Fibroblast of mammary gland (primary cell): ENCODE data around the gene C11orf97.

Source experiments
- DNase-seq: peaks from one replicate; pipeline ENCODE4 v3.0.0-alpha.2; 2010; ENCODE audit warnings: low read depth
- H3K4me3 ChIP-seq: 2 replicates; pipeline ENCODE4 v1.5.1; 2011; ENCODE audit warnings: low read depth, mild to moderate bottlenecking, low read length, moderate library complexity; ENCODE audit not compliant: control insufficient read depth
- TF ChIP-seq, protein P1 (sequence below): conservative IDR thresholded peaks from 2 replicates; pipeline ENCODE4 v1.5.1; 2011; ENCODE audit warnings: low read depth, low read length, inconsistent platforms; ENCODE audit not compliant: control insufficient read depth, insufficient read depth

C11orf97 gene

DNA sequence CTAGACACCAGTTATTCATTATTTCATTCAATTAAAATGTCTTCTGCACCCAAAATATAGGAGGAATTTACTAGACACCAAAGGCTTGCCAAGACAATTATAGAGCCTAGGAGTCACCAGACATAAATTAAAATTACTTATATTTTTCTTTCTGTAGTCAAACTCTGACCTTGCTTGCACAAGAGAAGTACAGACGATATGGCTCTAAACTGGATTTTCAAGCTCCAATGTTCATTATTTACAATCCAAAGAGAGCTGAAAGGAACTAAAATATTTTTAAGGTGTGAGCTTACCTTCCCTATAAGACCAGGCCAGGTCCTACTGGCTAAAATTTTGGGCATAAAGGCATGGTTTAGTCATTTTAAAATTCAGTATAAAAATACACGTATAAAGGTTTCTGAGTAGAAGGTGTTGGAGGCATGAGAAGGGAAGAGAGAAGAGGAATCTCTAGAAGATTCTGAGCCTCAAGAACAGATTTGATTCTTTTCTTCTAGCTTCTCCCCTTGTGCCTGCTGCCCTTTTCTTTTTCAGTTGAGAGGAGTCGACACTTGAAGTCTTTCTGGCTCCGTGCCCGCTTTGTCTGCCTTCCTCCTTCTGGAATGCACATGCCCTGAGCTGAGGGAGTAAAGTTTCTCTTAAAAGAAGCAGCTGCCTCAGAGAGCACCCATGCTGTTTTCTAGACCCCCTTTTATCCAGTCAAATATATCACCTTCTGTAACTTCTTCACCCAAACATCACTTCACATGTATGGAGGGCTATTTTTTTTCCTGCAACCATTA lies 13.5 kb downstream of the C11orf97 start:
- H3K4me3 ChIP-seq = no peak overlapping the region
- DNase-seq = peak; percentile 63
- TF ChIP-seq, protein P1, sequence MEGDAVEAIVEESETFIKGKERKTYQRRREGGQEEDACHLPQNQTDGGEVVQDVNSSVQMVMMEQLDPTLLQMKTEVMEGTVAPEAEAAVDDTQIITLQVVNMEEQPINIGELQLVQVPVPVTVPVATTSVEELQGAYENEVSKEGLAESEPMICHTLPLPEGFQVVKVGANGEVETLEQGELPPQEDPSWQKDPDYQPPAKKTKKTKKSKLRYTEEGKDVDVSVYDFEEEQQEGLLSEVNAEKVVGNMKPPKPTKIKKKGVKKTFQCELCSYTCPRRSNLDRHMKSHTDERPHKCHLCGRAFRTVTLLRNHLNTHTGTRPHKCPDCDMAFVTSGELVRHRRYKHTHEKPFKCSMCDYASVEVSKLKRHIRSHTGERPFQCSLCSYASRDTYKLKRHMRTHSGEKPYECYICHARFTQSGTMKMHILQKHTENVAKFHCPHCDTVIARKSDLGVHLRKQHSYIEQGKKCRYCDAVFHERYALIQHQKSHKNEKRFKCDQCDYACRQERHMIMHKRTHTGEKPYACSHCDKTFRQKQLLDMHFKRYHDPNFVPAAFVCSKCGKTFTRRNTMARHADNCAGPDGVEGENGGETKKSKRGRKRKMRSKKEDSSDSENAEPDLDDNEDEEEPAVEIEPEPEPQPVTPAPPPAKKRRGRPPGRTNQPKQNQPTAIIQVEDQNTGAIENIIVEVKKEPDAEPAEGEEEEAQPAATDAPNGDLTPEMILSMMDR = no peak

DNA sequence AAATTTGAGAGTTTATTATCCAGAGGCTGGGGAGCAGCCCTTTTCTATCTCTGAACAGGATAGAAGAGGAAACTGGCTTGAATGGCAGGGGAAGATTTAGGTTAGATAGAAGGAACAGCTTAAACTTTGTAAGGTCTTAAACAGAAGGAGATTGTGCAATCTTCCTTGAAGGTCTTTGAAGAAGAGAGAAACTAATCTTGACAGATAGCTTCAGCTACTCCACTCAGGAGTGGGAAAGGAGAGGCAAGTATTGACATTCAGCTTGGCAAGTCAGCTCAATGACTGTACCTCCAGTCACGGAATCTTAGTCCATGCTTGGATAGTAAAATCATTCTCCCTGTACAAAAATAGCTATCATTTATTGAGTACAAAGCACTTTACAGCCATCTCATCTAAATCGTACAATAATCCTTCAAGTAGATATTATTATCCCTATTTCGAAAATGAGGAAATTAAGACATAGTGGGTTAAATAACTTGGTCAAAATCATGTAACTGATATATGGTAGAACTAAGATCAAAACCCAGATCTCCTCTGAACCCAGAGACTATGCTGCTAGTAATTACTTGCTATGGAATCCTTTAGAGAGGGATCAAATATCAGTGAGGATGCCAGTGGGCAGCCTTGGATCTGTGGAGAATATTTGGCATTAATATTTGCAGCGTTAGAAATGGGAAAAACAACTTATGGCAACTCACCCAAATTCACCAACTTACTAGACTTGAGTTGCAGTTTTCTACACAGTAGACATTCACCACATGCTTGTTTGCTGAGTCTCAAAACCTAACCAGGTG lies 14.6 kb downstream of the C11orf97 start:
- TF ChIP-seq, protein P1 = no peak
- DNase-seq = peak; percentile 10
- H3K4me3 ChIP-seq = no peak overlapping the region

DNA sequence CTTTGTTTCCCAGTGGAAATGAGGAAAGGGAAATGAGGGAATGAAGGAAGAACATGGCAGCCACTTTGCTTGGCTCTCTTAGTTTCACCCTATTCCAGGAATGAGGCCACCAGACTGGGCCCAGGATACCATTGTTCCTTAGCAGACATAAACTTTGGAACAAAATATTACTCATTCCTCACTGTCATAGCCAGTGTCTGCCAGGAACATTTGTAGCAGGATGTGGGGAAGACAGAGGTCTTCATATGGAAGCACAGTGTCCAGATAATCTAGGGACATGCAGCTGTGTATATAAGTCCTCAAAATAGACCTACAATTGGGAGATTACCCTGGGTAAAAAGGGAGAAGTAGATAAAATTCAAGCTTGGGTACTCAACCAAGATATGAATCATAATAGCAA lies 16.3 kb downstream of the C11orf97 start:
- DNase-seq = peak; percentile 25
- H3K4me3 ChIP-seq = no peak overlapping the region
- TF ChIP-seq, protein P1 = no peak

DNA sequence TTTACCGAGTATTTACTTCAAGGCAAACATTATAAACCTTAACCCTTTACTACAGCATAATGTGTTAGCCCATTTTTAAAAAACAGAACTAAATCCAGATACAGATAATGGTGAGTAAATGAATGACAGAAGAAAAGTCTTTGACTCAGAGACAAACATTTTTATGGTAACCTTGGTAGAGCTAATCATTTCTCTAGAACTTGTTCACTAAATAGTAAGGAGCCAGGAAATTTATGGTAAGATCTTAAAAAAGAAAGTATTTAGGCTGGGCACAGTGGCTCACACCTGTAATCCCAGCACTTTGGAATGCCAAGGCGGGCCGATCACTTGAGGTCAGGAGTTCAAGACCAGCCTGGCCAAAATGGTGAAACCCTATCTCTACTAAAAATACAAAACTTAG lies 19.9 kb downstream of the C11orf97 start:
- TF ChIP-seq, protein P1 = no peak
- no peak overlapping the region for H3K4me3 ChIP-seq
- DNase-seq = no peak

DNA sequence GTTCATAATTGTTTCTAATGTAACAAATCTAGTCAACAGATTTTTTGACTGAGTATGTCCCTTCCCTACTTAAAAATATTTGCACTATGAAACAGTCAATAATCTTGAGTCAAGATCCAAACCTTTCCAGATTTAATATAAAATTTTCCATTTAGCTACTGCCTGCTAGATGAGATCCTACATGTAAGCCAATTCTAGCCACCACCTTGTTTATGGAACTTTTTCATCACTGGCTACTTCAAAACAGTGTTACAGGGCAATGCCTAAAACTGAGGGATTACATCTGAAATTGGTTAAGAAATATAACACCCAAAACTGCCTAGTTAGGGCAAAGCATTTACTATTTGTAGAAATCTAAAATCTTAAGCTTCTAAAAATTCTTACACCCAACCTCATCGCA lies 20.9 kb downstream of the C11orf97 start:
- no peak for DNase-seq
- TF ChIP-seq, protein P1 = no peak
- no peak overlapping the region for H3K4me3 ChIP-seq

DNA sequence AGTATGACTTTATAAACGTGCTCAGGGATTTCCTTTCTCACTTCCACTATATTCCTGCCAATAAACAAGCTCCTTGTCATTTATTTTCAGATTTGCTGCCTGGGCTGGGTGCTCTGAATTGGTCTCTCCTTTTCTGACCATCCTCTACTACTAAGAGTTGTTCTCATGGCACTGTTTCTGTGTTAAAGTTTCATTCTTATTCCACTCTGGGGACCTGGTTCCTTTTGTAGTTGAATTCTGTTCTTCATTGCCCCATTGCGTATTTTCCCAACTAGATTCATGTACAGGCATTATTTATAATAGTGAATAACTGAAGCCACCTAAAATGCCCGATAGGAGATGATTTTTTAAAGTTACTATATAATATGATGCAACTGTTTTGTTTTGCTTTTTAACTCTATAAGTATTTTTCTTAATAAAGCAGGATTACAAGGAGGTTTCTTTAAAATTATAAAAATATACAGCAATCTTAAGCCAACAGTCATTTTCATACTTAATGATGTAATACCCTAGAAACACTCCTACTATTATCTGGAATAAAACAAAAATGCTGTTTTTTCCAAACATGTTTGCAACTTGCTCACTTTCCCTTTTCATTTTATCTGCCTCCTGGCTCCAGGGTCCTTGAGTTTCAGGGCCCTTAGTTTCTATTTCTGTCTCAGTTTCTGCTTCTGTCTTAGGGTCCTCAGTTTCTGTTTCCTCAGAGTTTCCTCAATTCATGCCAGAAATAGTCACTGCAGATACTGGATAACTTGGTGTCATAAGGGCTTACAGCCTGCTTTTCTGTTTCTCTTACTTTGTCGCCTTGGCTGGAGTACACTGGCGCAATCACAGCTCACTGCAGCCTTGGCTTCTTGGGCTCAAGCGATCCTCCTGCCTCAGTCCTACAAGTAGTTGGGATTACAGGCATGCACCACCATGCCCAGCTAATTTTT lies 21.7 kb downstream of the C11orf97 start:
- DNase-seq = no peak
- TF ChIP-seq, protein P1 = no peak
- H3K4me3 ChIP-seq = no peak overlapping the region
